A673 (cell line): ENCODE data around the gene FAM209B.
"Not testable (repeated sequence)": the region's sequence is repeated elsewhere in the genome, so short reads cannot be mapped to it uniquely, and the experiment has no call there.

ENCODE experiments used
- EZH2 ChIP-seq: fragments of 200-600 bp; sonication (generic); IDR thresholded peaks from 2 replicates; pipeline ENCODE4 v1.6.1; 2017; ENCODE audit warnings: borderline replicate concordance, low read depth, mild to moderate bottlenecking, mixed read lengths, antibody characterized with exemption, low read length; ENCODE audit not compliant: poor library complexity, severe bottlenecking
- TF ChIP-seq, protein P1 (sequence below): fragments of 300-800, 200-600 bp; sonication (generic); conservative IDR thresholded peaks from 2 replicates; pipeline ENCODE4 v1.5.1; 2017; ENCODE audit warnings: low read depth, mild to moderate bottlenecking, antibody characterized with exemption, low read length, moderate library complexity, mixed read lengths

DNA sequence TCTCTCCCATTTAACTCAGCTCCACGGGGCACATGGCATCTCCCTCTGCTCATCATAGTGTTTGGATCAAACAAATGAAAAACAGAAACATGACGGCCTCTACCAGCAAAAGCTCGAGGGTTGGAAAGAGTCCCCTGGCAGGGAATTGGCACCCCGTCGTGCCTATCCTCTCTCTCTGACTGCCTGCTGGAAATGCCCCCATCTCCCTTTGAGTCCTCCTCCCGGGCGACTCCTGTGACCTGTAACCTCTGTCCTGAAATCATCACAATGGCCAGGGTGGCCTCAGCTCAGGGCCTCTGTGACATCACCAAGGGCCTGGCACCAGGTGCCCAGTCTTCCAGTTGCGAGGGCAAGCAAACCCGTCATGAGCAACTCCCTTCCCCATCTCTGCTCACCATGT, at the start of gene FAM209B:
- TF ChIP-seq, protein P1, sequence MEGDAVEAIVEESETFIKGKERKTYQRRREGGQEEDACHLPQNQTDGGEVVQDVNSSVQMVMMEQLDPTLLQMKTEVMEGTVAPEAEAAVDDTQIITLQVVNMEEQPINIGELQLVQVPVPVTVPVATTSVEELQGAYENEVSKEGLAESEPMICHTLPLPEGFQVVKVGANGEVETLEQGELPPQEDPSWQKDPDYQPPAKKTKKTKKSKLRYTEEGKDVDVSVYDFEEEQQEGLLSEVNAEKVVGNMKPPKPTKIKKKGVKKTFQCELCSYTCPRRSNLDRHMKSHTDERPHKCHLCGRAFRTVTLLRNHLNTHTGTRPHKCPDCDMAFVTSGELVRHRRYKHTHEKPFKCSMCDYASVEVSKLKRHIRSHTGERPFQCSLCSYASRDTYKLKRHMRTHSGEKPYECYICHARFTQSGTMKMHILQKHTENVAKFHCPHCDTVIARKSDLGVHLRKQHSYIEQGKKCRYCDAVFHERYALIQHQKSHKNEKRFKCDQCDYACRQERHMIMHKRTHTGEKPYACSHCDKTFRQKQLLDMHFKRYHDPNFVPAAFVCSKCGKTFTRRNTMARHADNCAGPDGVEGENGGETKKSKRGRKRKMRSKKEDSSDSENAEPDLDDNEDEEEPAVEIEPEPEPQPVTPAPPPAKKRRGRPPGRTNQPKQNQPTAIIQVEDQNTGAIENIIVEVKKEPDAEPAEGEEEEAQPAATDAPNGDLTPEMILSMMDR = not testable (repeated sequence)
- not testable (repeated sequence) for TF ChIP-seq EZH2
